ENCODE data around the gene CYB561D1.

DNA sequence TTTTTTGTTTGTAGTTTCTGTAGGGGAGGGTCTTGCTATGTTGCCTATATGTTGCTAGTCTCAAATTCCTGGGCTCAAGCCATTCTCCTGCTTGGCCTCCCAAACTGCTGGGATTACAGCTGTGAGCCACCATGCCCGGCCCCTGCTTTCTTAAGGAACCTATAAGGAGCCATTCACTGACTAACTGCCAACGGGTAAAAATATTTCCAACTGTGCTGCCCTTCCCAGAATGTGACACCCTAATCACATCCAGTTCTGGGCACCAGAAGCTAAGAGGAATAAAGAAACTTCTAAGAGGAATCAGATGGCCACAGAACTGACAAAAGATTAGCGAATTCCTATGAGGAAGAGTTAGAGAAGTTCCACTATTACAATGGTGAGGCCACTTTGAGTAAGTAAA, 21.1 kb upstream of the CYB561D1 start:
- no peak for TF ChIP-seq TAF1 (IDR thresholded peaks at IDR 0.05; ENCODE audit: control insufficient read depth, extremely low read depth, insufficient read depth, low read length, severe bottlenecking)
- no peak for TF ChIP-seq GATAD2B (IDR thresholded peaks at IDR 0.05; ENCODE audit: borderline replicate concordance)
- TF ChIP-seq ZBTB7A (IDR thresholded peaks at IDR 0.05; ENCODE audit: borderline replicate concordance, control insufficient read depth, low read depth, low read length) = no peak
- no peak for TF ChIP-seq NR2C2 (CRISPR knock-in tag; IDR thresholded peaks at IDR 0.05)
- no peak for TF ChIP-seq NR2C2 (tag; IDR thresholded peaks at IDR 0.05)
- no peak for TF ChIP-seq SOX6 (IDR thresholded peaks at IDR 0.05)
- TF ChIP-seq, protein P1, sequence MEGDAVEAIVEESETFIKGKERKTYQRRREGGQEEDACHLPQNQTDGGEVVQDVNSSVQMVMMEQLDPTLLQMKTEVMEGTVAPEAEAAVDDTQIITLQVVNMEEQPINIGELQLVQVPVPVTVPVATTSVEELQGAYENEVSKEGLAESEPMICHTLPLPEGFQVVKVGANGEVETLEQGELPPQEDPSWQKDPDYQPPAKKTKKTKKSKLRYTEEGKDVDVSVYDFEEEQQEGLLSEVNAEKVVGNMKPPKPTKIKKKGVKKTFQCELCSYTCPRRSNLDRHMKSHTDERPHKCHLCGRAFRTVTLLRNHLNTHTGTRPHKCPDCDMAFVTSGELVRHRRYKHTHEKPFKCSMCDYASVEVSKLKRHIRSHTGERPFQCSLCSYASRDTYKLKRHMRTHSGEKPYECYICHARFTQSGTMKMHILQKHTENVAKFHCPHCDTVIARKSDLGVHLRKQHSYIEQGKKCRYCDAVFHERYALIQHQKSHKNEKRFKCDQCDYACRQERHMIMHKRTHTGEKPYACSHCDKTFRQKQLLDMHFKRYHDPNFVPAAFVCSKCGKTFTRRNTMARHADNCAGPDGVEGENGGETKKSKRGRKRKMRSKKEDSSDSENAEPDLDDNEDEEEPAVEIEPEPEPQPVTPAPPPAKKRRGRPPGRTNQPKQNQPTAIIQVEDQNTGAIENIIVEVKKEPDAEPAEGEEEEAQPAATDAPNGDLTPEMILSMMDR (IDR thresholded peaks at IDR 0.05 in 2 of 3, conservative IDR thresholded peaks at IDR 0.05 in 1 of 3; ENCODE audit: insufficient read depth in 2 of 3, low read depth in 1 of 3, low read length in 3 of 3) = no peak
- no peak for TF ChIP-seq YY1 (IDR thresholded peaks at IDR 0.05; ENCODE audit: borderline replicate concordance in 1 of 3, control insufficient read depth in 1 of 3, extremely low read depth in 1 of 3, insufficient read depth in 3 of 3, insufficient read length in 1 of 3, insufficient replicate concordance in 2 of 3, low read depth in 1 of 3, low read length in 2 of 3)
- TF ChIP-seq NFIC (IDR thresholded peaks at IDR 0.05) = no peak
- TF ChIP-seq EZH2 (IDR thresholded peaks at IDR 0.05; ENCODE audit: borderline replicate concordance, low read depth, low read length) = no peak
- TF ChIP-seq, protein P2, sequence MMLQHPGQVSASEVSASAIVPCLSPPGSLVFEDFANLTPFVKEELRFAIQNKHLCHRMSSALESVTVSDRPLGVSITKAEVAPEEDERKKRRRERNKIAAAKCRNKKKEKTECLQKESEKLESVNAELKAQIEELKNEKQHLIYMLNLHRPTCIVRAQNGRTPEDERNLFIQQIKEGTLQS (IDR thresholded peaks at IDR 0.05) = no peak
- TF ChIP-seq, protein P2 (CRISPR knock-in tag; conservative IDR thresholded peaks at IDR 0.05) = no peak
- TF ChIP-seq ADNP (tag; IDR thresholded peaks at IDR 0.05) = no peak
- no peak for TF ChIP-seq E2F3 (CRISPR knock-in tag; IDR thresholded peaks at IDR 0.05)
- TF ChIP-seq, protein P3, sequence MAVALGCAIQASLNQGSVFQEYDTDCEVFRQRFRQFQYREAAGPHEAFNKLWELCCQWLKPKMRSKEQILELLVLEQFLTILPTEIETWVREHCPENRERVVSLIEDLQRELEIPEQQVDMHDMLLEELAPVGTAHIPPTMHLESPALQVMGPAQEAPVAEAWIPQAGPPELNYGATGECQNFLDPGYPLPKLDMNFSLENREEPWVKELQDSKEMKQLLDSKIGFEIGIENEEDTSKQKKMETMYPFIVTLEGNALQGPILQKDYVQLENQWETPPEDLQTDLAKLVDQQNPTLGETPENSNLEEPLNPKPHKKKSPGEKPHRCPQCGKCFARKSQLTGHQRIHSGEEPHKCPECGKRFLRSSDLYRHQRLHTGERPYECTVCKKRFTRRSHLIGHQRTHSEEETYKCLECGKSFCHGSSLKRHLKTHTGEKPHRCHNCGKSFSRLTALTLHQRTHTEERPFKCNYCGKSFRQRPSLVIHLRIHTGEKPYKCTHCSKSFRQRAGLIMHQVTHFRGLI (CRISPR knock-in tag; IDR thresholded peaks at IDR 0.05) = no peak
- TF ChIP-seq NR2C1 (IDR thresholded peaks at IDR 0.05) = no peak
- no peak for TF ChIP-seq NR2C1 (tag; IDR thresholded peaks at IDR 0.05)

Measured in K562 (cell line).